Fibroblast of lung (primary cell): Measurements from ENCODE around the gene ZMAT5.

ENCODE experiments used
- CTCF ChIP-seq, 2 donors: IDR thresholded peaks in 1 of 2; conservative IDR thresholded peaks in 1 of 2; 1 replicate in 1 of 2; 2 replicates in 1 of 2; pipeline ENCODE4 v1.5.1; 2011 to 2012; ENCODE audit warnings: low read length in 2 of 2, control low read depth in 1 of 2, inconsistent platforms in 1 of 2, low read depth in 1 of 2, mild to moderate bottlenecking in 1 of 2
- EZH2 ChIP-seq: IDR thresholded peaks from 2 replicates; pipeline ENCODE4 v1.5.1; 2012; ENCODE audit warnings: low read length, control low read depth, mild to moderate bottlenecking; ENCODE audit errors: missing control alignments

- no peak for TF ChIP-seq CTCF (conservative IDR thresholded peaks at IDR 0.05 in 1 of 2, IDR thresholded peaks at IDR 0.05 in 1 of 2; ENCODE audit: low read depth in 1 of 2, low read length in 2 of 2)
- TF ChIP-seq EZH2: no peak
These were observed 6.4 kb upstream of the ZMAT5 start for GRCh38 chr22:29773233-29773632.
